Breast epithelium (tissue), 4 donors: ENCODE data around the gene MEF2D. TPM values are rescaled to one million over a fixed set of nuclear protein-coding genes. Genes with fewer than 3 reads are reported as not detected.

ENCODE experiments used
- DNase-seq, 2 donors: peaks; one replicate each; pipeline ENCODE4 v3.0.0-alpha.2; 2019; ENCODE audit warnings: low spot score in 2 of 2
- H3K27ac ChIP-seq, 2 donors: fragments of 200-600 bp; sonication (generic) in 1 of 2; one replicate each; pipeline ENCODE4 v1.5.1; 2016 to 2019; ENCODE audit warnings: mild to moderate bottlenecking in 1 of 2
- H3K27me3 ChIP-seq, 2 donors: fragments of 200-600 bp; sonication (generic) in 1 of 2; one replicate each; pipeline versions ENCODE4 v1.5.1 to v1.6.0; 2017 to 2019; ENCODE audit warnings: control low read depth in 1 of 2, mild to moderate bottlenecking in 1 of 2
- H3K36me3 ChIP-seq: fragments of 200-600 bp; one replicate; pipeline ENCODE4 v1.5.1; 2019
- H3K4me1 ChIP-seq, 2 donors: fragments of 200-600 bp; sonication (generic); one replicate each; pipeline ENCODE4 v1.5.1; 2016 to 2019; ENCODE audit warnings: control low read depth in 1 of 2
- H3K4me3 ChIP-seq, 3 donors: fragments of 200-600 bp; sonication (generic); 1 replicate in 2 of 3; 2 replicates in 1 of 3; pipeline ENCODE4 v1.5.1; 2016 to 2019; ENCODE audit warnings: mild to moderate bottlenecking in 3 of 3, moderate library complexity in 2 of 3
- H3K9me3 ChIP-seq, 2 donors: fragments of 200-600 bp; sonication (generic) in 1 of 2; one replicate each; pipeline ENCODE4 v1.5.1; 2016 to 2019; ENCODE audit warnings: control low read depth in 1 of 2
- POLR2A ChIP-seq: fragments of 450-650 bp; IDR thresholded peaks from one replicate; pipeline ENCODE4 v1.6.1; 2016; ENCODE audit warnings: antibody characterized with exemption, mild to moderate bottlenecking, moderate library complexity
- POLR2AphosphoS5 ChIP-seq, 3 donors: sonication (generic); formaldehyde crosslinking; IDR thresholded peaks; one replicate each; pipeline ENCODE4 v1.6.1; 2017; ENCODE audit warnings: antibody characterized with exemption in 3 of 3
- intact Hi-C: fragments of 100-400 bp; cut with DNase I; formaldehyde crosslinking; loops from one replicate; pipeline ENCODE4 v1.15.1; 2023; ENCODE audit warnings: low total_unique reads
- total RNA-seq, 3 donors: library from RNA; depleted of rRNA; stranded (reverse); fragments of >200 nt; gene quantifications; one replicate each; pipeline ENCODE4 v1.1.0, GENCODE V29; 2016
- TF ChIP-seq, protein P1 (sequence below), 3 donors: fragments of 450-650 bp; IDR thresholded peaks; one replicate each; pipeline ENCODE4 v1.5.1; 2016 to 2017; ENCODE audit warnings: antibody characterized with exemption in 3 of 3, mild to moderate bottlenecking in 3 of 3, moderate library complexity in 3 of 3

Gene MEF2D
- total RNA-seq, 3 donors from 2014 or later: 25.8 to 34.9 (median 32.1) TPM

DNA sequence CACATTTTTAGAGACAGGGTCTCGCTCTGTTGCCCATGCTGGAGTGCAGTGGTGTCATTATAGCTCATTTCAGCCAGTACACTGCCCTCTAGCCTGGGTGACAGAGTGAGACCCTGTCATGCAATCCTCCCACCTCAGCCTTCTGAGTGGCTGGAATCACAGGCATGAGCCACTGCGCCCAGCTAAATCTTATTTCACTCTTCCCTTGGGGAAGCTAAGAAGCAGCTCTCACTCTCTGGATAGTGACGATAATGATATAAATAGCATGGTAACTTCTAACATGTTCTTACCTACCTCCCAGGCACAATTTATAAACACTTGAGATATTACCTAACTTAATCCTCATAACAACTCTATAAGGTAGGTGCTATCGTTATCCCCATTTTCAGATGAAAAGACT, 46.9 kb upstream of the MEF2D start:
- Histone ChIP-seq H3K4me3 (no peak overlapping the region), H3K27me3 (no peaks in the 10 kb centered on the region), H3K4me1 (no peaks in the 10 kb centered on the region), H3K27ac (no peak overlapping the region), H3K9me3 (no peaks in the 10 kb centered on the region), H3K36me3 (no peaks in the 10 kb centered on the region)
- intact Hi-C loops: no loop called here
- TF ChIP-seq POLR2A (no peak), POLR2AphosphoS5 (IDR thresholded peaks at IDR 0.05) (no peak)
- TF ChIP-seq, protein P1, sequence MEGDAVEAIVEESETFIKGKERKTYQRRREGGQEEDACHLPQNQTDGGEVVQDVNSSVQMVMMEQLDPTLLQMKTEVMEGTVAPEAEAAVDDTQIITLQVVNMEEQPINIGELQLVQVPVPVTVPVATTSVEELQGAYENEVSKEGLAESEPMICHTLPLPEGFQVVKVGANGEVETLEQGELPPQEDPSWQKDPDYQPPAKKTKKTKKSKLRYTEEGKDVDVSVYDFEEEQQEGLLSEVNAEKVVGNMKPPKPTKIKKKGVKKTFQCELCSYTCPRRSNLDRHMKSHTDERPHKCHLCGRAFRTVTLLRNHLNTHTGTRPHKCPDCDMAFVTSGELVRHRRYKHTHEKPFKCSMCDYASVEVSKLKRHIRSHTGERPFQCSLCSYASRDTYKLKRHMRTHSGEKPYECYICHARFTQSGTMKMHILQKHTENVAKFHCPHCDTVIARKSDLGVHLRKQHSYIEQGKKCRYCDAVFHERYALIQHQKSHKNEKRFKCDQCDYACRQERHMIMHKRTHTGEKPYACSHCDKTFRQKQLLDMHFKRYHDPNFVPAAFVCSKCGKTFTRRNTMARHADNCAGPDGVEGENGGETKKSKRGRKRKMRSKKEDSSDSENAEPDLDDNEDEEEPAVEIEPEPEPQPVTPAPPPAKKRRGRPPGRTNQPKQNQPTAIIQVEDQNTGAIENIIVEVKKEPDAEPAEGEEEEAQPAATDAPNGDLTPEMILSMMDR (IDR thresholded peaks at IDR 0.05): no peak
- no peak for DNase-seq

DNA sequence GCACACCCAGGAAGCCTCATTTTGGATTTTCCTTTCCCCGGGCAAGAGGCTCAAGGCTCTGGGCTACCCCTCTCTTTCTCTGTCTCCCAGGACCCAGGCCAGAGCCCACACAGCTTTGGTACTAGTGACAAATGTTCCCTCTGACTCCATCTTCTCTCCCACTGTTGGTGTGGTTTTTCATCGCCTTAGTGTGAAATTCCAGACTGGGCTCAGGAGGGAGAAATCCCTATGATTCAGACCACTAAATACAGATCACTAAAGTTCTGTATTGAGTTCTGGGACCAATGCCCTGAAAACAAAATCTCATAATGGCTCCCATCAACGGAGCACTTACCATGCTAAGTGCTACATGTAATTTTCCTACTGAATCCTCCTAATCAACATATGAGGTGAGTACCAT, 45.7 kb upstream of the MEF2D start:
- TF ChIP-seq POLR2A (no peak), POLR2AphosphoS5 (IDR thresholded peaks at IDR 0.05) (no peak)
- TF ChIP-seq, protein P1 (IDR thresholded peaks at IDR 0.05): no peak
- Histone ChIP-seq H3K4me3 (no peak overlapping the region), H3K27ac (no peak overlapping the region), H3K27me3 (no peaks in the 10 kb centered on the region), H3K4me1 (no peaks in the 10 kb centered on the region), H3K36me3 (no peaks in the 10 kb centered on the region), H3K9me3 (no peaks in the 10 kb centered on the region)
- intact Hi-C loops: no loop called here
- DNase-seq: no peak

DNA sequence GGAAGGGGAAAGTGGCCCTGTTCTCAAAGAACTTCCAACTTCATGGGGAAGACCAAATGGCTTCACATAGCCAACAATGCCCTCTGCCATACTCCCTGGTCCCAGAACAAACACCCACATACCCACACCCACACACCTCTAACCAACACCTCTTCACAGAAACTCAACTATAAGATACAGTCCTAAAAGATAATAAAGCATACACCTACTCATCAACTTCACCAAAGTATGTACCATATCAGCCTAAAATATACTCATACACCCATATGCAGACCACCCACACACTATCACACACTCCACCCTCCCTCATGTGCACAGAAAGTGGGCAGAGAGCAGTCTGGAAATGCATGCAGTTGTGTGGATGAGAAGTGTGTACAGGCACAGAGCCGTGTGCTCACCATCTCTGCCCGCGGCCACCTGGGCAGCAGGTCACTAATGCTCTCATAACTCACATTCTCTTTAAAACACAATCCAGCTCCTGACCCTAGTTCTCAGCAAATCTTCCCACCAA, 44.1 kb upstream of the MEF2D start:
- Histone ChIP-seq H3K27ac (no peak overlapping the region), H3K36me3 (no peaks in the 10 kb centered on the region), H3K9me3 (no peaks in the 10 kb centered on the region), H3K27me3 (no peaks in the 10 kb centered on the region), H3K4me3 (no peak overlapping the region), H3K4me1 (no peaks in the 10 kb centered on the region)
- DNase-seq: no peak
- TF ChIP-seq POLR2AphosphoS5 (IDR thresholded peaks at IDR 0.05): no peak
- TF ChIP-seq POLR2A: no peak
- TF ChIP-seq, protein P1 (IDR thresholded peaks at IDR 0.05): no peak
- intact Hi-C loops: no loop called here

DNA sequence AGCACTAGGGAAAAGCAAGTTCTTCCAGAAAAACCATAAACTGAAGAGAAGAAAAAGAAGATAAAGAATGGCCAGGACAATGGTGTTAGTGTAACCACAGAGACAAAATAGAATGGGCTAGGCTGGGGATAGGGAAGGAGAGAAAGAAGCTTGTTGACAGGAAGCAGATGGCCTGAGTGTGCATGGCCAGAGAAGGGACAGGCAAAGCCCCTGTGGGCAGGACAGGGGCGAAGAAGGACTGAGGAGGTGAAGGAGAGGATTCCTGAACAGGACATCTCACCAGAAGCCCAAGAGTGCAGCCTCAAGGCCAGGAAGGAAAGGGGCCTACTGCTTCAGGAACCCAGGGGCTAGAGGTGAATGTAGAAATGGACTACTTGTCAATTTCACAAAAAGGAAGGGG, 42.5 kb upstream of the MEF2D start:
- H3K27me3 ChIP-seq: no peaks in the 10 kb centered on the region
- no peak overlapping the region for H3K4me3 ChIP-seq
- DNase-seq: no peak
- H3K36me3 ChIP-seq: no peaks in the 10 kb centered on the region
- H3K9me3 ChIP-seq: no peaks in the 10 kb centered on the region
- H3K4me1 ChIP-seq: no peaks in the 10 kb centered on the region
- intact Hi-C loops: no loop called here
- TF ChIP-seq POLR2A: no peak
- TF ChIP-seq, protein P1 (IDR thresholded peaks at IDR 0.05): no peak
- TF ChIP-seq POLR2AphosphoS5 (IDR thresholded peaks at IDR 0.05): no peak
- H3K27ac ChIP-seq: no peak overlapping the region

DNA sequence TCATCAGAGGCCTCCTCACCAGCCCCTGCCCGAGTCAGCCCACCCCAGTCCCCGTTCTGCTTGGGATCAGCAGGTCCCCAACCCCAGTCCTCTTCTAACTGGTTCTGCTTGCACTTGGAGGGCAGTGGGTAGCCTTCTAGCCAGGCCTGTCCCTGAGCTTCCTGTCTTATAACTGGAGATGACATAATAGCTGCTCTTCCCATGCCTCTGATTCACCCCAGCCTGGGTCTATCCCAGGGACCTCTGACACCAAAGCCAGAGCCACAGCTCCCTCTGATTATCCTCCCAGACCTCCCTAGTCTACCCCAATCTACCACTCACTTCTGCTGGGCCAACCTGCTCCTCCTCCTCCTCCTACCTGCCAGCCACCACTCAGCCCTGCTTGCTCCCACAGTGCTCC, 40.4 kb upstream of the MEF2D start:
- TF ChIP-seq, protein P1 (IDR thresholded peaks at IDR 0.05): no peak
- TF ChIP-seq POLR2A (no peak), POLR2AphosphoS5 (IDR thresholded peaks at IDR 0.05) (no peak)
- Histone ChIP-seq H3K9me3 (no peaks in the 10 kb centered on the region), H3K4me3 (no peak overlapping the region), H3K4me1 (no peaks in the 10 kb centered on the region), H3K36me3 (no peaks in the 10 kb centered on the region), H3K27ac (no peak overlapping the region), H3K27me3 (no peaks in the 10 kb centered on the region)
- DNase-seq: no peak
- intact Hi-C loops: no loop called here
